ENCODE results near the gene HAVCR2. TPM values are rescaled to one million over a fixed set of nuclear protein-coding genes. Genes with fewer than 3 reads are reported as not detected.

HAVCR2 gene
- total RNA-seq: not detected in 2 replicates

GRCh38 chr5:157108976-157109375, at the start of gene HAVCR2:
TSS of gene HAVCR2 (minus strand) at chr5:157109044. CDS start at chr5:157108983, 61 bp downstream.

GRCh38 chr5:157142317-157143126, 33.7 kb upstream of the HAVCR2 start, which contains the start of gene MED7:
TSS of gene MED7 (minus strand) at chr5:157142865. CDS start at chr5:157139431, 3,434 bp downstream.

GRCh38 chr5:157059093-157059539, 49.7 kb downstream of the HAVCR2 start, which contains the start of gene HAVCR1:
TSS of gene HAVCR1 (minus strand) at chr5:157059116. CDS start at chr5:157057943, 1,173 bp downstream.

Other genes with a start within 250 kb of the HAVCR2 start
- gene TIMD4, start 145.8 kb downstream of the HAVCR2 start, total RNA-seq: not detected in 2 replicates
- gene HAVCR1, start 49.9 kb downstream of the HAVCR2 start, total RNA-seq: not detected in 2 replicates
- gene MED7, start 33.8 kb upstream of the HAVCR2 start, total RNA-seq: 7.9 and 8.8 TPM in 2 replicates
- gene GARIN3, start 57.2 kb upstream of the HAVCR2 start, total RNA-seq: not detected in 2 replicates
- not detected in 2 replicates for gene ITK, start 71.8 kb upstream of the HAVCR2 start, total RNA-seq
- 35.8 and 40.0 TPM in 2 replicates for gene CYFIP2, start 157.1 kb upstream of the HAVCR2 start, total RNA-seq

All from mammary microvascular endothelial cell (primary cell).